Ascending aorta (tissue), 2 donors: ENCODE data around the gene KIAA0825. TPM values are rescaled to one million over a fixed set of nuclear protein-coding genes. Genes with fewer than 3 reads are reported as not detected.

Experiments
- DNase-seq, 2 donors: peaks; one replicate each; pipeline ENCODE4 v3.0.0-alpha.2; 2019; ENCODE audit warnings: low spot score in 2 of 2
- H3K27ac ChIP-seq, 2 donors: fragments of 200-600 bp; sonication (generic); one replicate each; pipeline ENCODE4 v1.5.1; 2016 to 2017; ENCODE audit warnings: mild to moderate bottlenecking in 1 of 2
- H3K27me3 ChIP-seq: fragments of 200-600 bp; sonication (generic); one replicate; pipeline ENCODE4 v1.5.1; 2017
- H3K36me3 ChIP-seq, 2 donors: fragments of 200-600 bp; sonication (generic); one replicate each; pipeline ENCODE4 v1.5.1; 2016
- H3K4me1 ChIP-seq, 2 donors: fragments of 200-600 bp; sonication (generic); one replicate each; pipeline ENCODE4 v1.5.1; 2016 to 2017; ENCODE audit warnings: mild to moderate bottlenecking in 1 of 2
- H3K4me3 ChIP-seq, 2 donors: fragments of 200-600 bp; sonication (generic); one replicate each; pipeline ENCODE4 v1.5.1; 2016 to 2017; ENCODE audit warnings: mild to moderate bottlenecking in 1 of 2
- H3K9me3 ChIP-seq, 2 donors: fragments of 200-600 bp; sonication (generic); one replicate each; pipeline ENCODE4 v1.5.1; 2016
- CTCF ChIP-seq, 3 experiments: fragments of 200-600 bp in 2 of 3; fragments of 450-650 bp in 1 of 3; sonication (generic) in 2 of 3; IDR thresholded peaks; one replicate each; pipeline ENCODE4 v1.5.1; 2016 to 2019; ENCODE audit warnings: antibody characterized with exemption in 3 of 3, mild to moderate bottlenecking in 1 of 3, moderate library complexity in 1 of 3
- intact Hi-C: fragments of 100-400 bp; cut with DNase I; formaldehyde crosslinking; loops from one replicate; pipeline ENCODE4 v1.15.1; 2023
- total RNA-seq: library from RNA; depleted of rRNA; stranded (reverse); fragments of >200 nt; gene quantifications from one replicate; pipeline ENCODE4 v1.1.0, GENCODE V29; 2016

Gene KIAA0825
- total RNA-seq, 1 donor from 2014 or later = 2.4 TPM

- DNase-seq = no peak
- H3K27ac ChIP-seq = no peak overlapping the region
- H3K36me3 ChIP-seq = no peaks in the 10 kb centered on the region
- no peak for TF ChIP-seq CTCF (IDR thresholded peaks at IDR 0.05)
- H3K27me3 ChIP-seq = no peaks in the 10 kb centered on the region
- H3K4me1 ChIP-seq = no peaks in the 10 kb centered on the region
- intact Hi-C loops = no loop called here
- no peak overlapping the region for H3K4me3 ChIP-seq
- no peaks in the 10 kb centered on the region for H3K9me3 ChIP-seq
These were observed 377.3 kb downstream of the KIAA0825 start for GRCh38 chr5:94240993-94241651.

- intact Hi-C loops = no loop called here
- peaks cover 0 to 4% of the 10 kb centered on the region in 2 donors for H3K9me3 ChIP-seq
- no peak for DNase-seq
- no peak for TF ChIP-seq CTCF (IDR thresholded peaks at IDR 0.05)
- no peak overlapping the region for H3K27ac ChIP-seq
- H3K4me1 ChIP-seq = no peaks in the 10 kb centered on the region
- no peaks in the 10 kb centered on the region for H3K27me3 ChIP-seq
- H3K4me3 ChIP-seq = no peak overlapping the region
- no peaks in the 10 kb centered on the region for H3K36me3 ChIP-seq
These were observed 377.8 kb downstream of the KIAA0825 start for GRCh38 chr5:94240596-94240992.

GRCh38 chr5:94240134-94240533 is 378.3 kb downstream of the KIAA0825 start:
- no peak for DNase-seq
- H3K4me1 ChIP-seq = no peaks in the 10 kb centered on the region
- no peaks in the 10 kb centered on the region for H3K36me3 ChIP-seq
- H3K27me3 ChIP-seq = no peaks in the 10 kb centered on the region
- no peak for TF ChIP-seq CTCF (IDR thresholded peaks at IDR 0.05)
- H3K4me3 ChIP-seq = no peak overlapping the region
- peaks cover 0 to 4% of the 10 kb centered on the region in 2 donors for H3K9me3 ChIP-seq
- intact Hi-C loops = no loop called here
- no peak overlapping the region for H3K27ac ChIP-seq

- DNase-seq = no peak
- Histone ChIP-seq H3K9me3 (peaks cover 0 to 4% of the 10 kb centered on the region in 2 donors), H3K27me3 (no peaks in the 10 kb centered on the region), H3K4me1 (no peaks in the 10 kb centered on the region), H3K27ac (no peak overlapping the region), H3K36me3 (no peaks in the 10 kb centered on the region), H3K4me3 (no peak overlapping the region)
- no peak for TF ChIP-seq CTCF (IDR thresholded peaks at IDR 0.05)
- intact Hi-C loops = no loop called here
These were observed 379.1 kb downstream of the KIAA0825 start for GRCh38 chr5:94239266-94239665.

- H3K9me3 ChIP-seq = peaks cover 0 to 4% of the 10 kb centered on the region in 2 donors
- no peak overlapping the region for H3K27ac ChIP-seq
- H3K27me3 ChIP-seq = no peaks in the 10 kb centered on the region
- DNase-seq = no peak
- H3K36me3 ChIP-seq = no peaks in the 10 kb centered on the region
- TF ChIP-seq CTCF (IDR thresholded peaks at IDR 0.05) = no peak
- intact Hi-C loops = no loop called here
- no peaks in the 10 kb centered on the region for H3K4me1 ChIP-seq
- no peak overlapping the region for H3K4me3 ChIP-seq
These were observed 383.4 kb downstream of the KIAA0825 start for GRCh38 chr5:94234987-94235386.

- TF ChIP-seq CTCF (IDR thresholded peaks at IDR 0.05) = no peak
- DNase-seq = no peak
- no peaks in the 10 kb centered on the region for H3K27me3 ChIP-seq
- H3K36me3 ChIP-seq = no peaks in the 10 kb centered on the region
- intact Hi-C loops = no loop called here
- H3K27ac ChIP-seq = no peak overlapping the region
- H3K9me3 ChIP-seq = no peaks in the 10 kb centered on the region
- no peaks in the 10 kb centered on the region for H3K4me1 ChIP-seq
- no peak overlapping the region for H3K4me3 ChIP-seq
These were observed 389.6 kb downstream of the KIAA0825 start for GRCh38 chr5:94228791-94229190.
